ENCODE measurements around the gene UNC13B. TPM values are rescaled to one million over a fixed set of nuclear protein-coding genes. Genes with fewer than 3 reads are reported as not detected.

Gene UNC13B
- total and polyA plus RNA-seq, 2 donors (not counting 1 experiment from before 2014, with no cell fraction given): 0.19 to 0.25 TPM

GRCh38 chr9:35168963-35169362 is 7.2 kb downstream of the UNC13B start:
- ATAC-seq (ENCODE audit: low read depth) (no peak), DNase-seq (no peak)
- no peak overlapping the region for H2AFZ ChIP-seq (ENCODE audit: insufficient read depth, low read depth, low read length, poor library complexity, severe bottlenecking)
- no peak overlapping the region for H3K27ac ChIP-seq (ENCODE audit: low read length in 2 of 2)
- WGBS (ENCODE audit: insufficient coverage): 89% methylated on average over 3 of the region's 6 CpGs
- H3K9me3 Mint-ChIP-seq (ENCODE audit: insufficient read depth): no peaks in the 10 kb centered on the region
- H3K4me1 ChIP-seq (ENCODE audit: control insufficient read depth in 2 of 2, insufficient read depth in 2 of 2, low read length in 2 of 2): no peaks in the 10 kb centered on the region
- H3K4me2 ChIP-seq (replicated peaks; ENCODE audit: low read depth, low read length, poor library complexity, severe bottlenecking): no peak overlapping the region
- no peaks in the 10 kb centered on the region for H3K79me2 ChIP-seq (ENCODE audit: control insufficient read depth, insufficient read depth, low read length)
- H3K9me3 ChIP-seq (ENCODE audit: control extremely low read depth in 1 of 3, control insufficient read depth in 2 of 3, insufficient read depth in 1 of 3, low read length in 2 of 3): no peaks in the 10 kb centered on the region
- CTCF ChIA-PET: no interaction called here
- H3K9ac ChIP-seq (ENCODE audit: low read length): no peak overlapping the region
- H3K4me3 Mint-ChIP-seq: no peak overlapping the region
- POLR2A ChIA-PET: no interaction called here
- intact Hi-C loops (cut with micrococcal nuclease): no loop called here
- H3K27ac Mint-ChIP-seq: no peak overlapping the region
- no peak overlapping the region for H3K4me3 ChIP-seq (ENCODE audit: control extremely low read depth in 1 of 5, extremely low read depth in 1 of 5, insufficient read depth in 1 of 5, low read depth in 2 of 5, low read length in 4 of 5)
- no peaks in the 10 kb centered on the region for H3K4me1 Mint-ChIP-seq
- H3K27me3 ChIP-seq (replicated peaks in 1 of 4; ENCODE audit: control extremely low read depth in 1 of 4, control insufficient read depth in 3 of 4, insufficient read depth in 4 of 4, low read length in 3 of 4): no peaks in the 10 kb centered on the region
- H3K36me3 ChIP-seq (replicated peaks in 1 of 2; ENCODE audit: control extremely low read depth in 1 of 2, control insufficient read depth in 1 of 2, extremely low read depth in 1 of 2, insufficient read depth in 2 of 2, low read length in 1 of 2): no peaks in the 10 kb centered on the region
- TF ChIP-seq EZH2 (IDR thresholded peaks at IDR 0.05; ENCODE audit: borderline replicate concordance, insufficient read depth, low read depth, low read length, poor library complexity, severe bottlenecking) (no peak), CTCF (IDR thresholded peaks at IDR 0.05) (no peak)
- H3K27me3 Mint-ChIP-seq: peaks cover 5% of the 10 kb centered on the region
- H4K20me1 ChIP-seq (ENCODE audit: control insufficient read depth, insufficient read depth, low read length, poor library complexity, severe bottlenecking): no peaks in the 10 kb centered on the region

GRCh38 chr9:35172878-35173277 is 11.1 kb downstream of the UNC13B start:
- Histone ChIP-seq H3K36me3 (replicated peaks in 1 of 2; ENCODE audit: control extremely low read depth in 1 of 2, control insufficient read depth in 1 of 2, extremely low read depth in 1 of 2, insufficient read depth in 2 of 2, low read length in 1 of 2) (no peaks in the 10 kb centered on the region), H2AFZ (ENCODE audit: insufficient read depth, low read depth, low read length, poor library complexity, severe bottlenecking) (no peak overlapping the region), H3K9ac (ENCODE audit: low read length) (no peak overlapping the region), H3K79me2 (ENCODE audit: control insufficient read depth, insufficient read depth, low read length) (no peaks in the 10 kb centered on the region), H3K4me2 (replicated peaks; ENCODE audit: low read depth, low read length, poor library complexity, severe bottlenecking) (no peak overlapping the region), H3K27me3 (replicated peaks in 1 of 4; ENCODE audit: control extremely low read depth in 1 of 4, control insufficient read depth in 3 of 4, insufficient read depth in 4 of 4, low read length in 3 of 4) (peaks cover 0 to 3% (median 0%) of the 10 kb centered on the region in 4 experiments), H3K4me1 (ENCODE audit: control insufficient read depth in 2 of 2, insufficient read depth in 2 of 2, low read length in 2 of 2) (no peaks in the 10 kb centered on the region), H3K27ac (ENCODE audit: low read length in 2 of 2) (no peak overlapping the region), H3K4me3 (ENCODE audit: control extremely low read depth in 1 of 5, extremely low read depth in 1 of 5, insufficient read depth in 1 of 5, low read depth in 2 of 5, low read length in 4 of 5) (no peak overlapping the region), H3K9me3 (ENCODE audit: control extremely low read depth in 1 of 3, control insufficient read depth in 2 of 3, insufficient read depth in 1 of 3, low read length in 2 of 3) (no peaks in the 10 kb centered on the region), H4K20me1 (ENCODE audit: control insufficient read depth, insufficient read depth, low read length, poor library complexity, severe bottlenecking) (no peaks in the 10 kb centered on the region)
- no peak overlapping the region for H3K27ac Mint-ChIP-seq
- TF ChIP-seq EZH2 (IDR thresholded peaks at IDR 0.05; ENCODE audit: borderline replicate concordance, insufficient read depth, low read depth, low read length, poor library complexity, severe bottlenecking) (no peak), CTCF (IDR thresholded peaks at IDR 0.05) (no peak)
- WGBS (ENCODE audit: insufficient coverage): 0% methylated on average over 1 of the region's 2 CpGs
- no peaks in the 10 kb centered on the region for H3K4me1 Mint-ChIP-seq
- DNase-seq (no peak), ATAC-seq (ENCODE audit: low read depth) (no peak)
- H3K27me3 Mint-ChIP-seq: peaks cover 12% of the 10 kb centered on the region
- no peak overlapping the region for H3K4me3 Mint-ChIP-seq
- no peaks in the 10 kb centered on the region for H3K9me3 Mint-ChIP-seq (ENCODE audit: insufficient read depth)
- ChIA-PET POLR2A (interaction anchor here (0.6 kb wide), 2 partner anchors 13 to 758 kb away, joined by 3 read pairs; no protein-coding TSS in a partner anchor), CTCF (no interaction called here)
- intact Hi-C loops (cut with micrococcal nuclease): no loop called here

All from B cell (primary cell).